ENCODE data around the gene CTCFL. TPM values are rescaled to one million over a fixed set of nuclear protein-coding genes. Genes with fewer than 3 reads are reported as not detected.
A peak's percentile ranks its signal among the peaks of the same experiment; 100 is the strongest.

Gene CTCFL
- polyA plus RNA-seq, 6 donors from 2014 or later = not detected

DNA sequence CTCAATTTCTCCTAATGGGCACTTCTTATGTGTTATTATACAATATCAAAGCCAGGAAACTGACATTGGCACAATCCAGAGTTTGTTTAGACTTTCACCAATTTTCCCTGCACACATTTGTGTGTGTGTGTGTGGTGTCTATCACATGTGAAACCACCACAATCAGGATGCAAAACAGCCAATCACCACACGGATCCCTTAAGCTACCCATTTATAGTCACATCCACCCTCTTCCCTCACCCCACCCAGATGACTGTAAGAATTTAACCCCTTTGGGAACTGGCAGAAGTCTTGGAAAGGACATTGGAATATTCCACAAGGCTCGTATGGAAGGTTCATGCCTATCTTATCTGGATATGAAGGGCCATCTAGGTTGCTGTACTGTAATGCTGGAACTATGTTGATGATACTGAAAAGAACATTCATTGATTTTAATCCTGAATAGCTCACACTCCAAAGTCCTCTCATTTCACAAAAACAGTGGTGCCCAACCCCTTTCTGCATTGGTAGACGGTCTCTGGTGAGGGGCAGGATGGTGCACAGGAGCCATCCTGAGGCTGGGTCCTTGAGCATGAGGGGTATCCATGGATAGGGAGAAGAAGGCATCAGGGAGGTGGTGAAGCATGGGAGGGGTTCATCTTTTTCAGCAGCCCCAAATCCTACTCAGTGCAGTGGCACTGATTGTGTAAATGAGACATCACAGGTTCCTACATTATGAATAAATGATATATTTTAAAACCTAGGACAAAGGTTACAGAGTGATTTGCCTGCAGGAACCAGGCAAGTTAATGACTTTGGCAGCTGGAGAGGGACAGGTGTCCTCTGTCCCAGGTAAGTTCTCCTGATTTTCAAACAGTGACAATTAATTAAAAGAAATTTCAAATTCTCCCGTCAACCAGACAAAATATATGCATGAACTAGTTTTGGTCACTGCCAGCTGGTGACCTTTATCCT is 12.1 kb upstream of the CTCFL start:
- H3K27ac Mint-ChIP-seq = peak overlapping the region in 1 of 6 donors; percentile 82
- peaks cover 3 to 7% (median 4%) of the 10 kb centered on the region in 7 donors for H3K9me3 Mint-ChIP-seq
- ATAC-seq (ENCODE audit: low read depth in 2 of 2) (no peak), DNase-seq (no peak)
- peaks cover 0 to 8% of the 10 kb centered on the region in 2 donors for H3K36me3 Mint-ChIP-seq
- peaks cover 26 to 82% (median 46%) of the 10 kb centered on the region in 3 donors for H3K27me3 Mint-ChIP-seq
- H3K4me3 Mint-ChIP-seq = no peak overlapping the region
- no peaks in the 10 kb centered on the region for H3K4me1 Mint-ChIP-seq

DNA sequence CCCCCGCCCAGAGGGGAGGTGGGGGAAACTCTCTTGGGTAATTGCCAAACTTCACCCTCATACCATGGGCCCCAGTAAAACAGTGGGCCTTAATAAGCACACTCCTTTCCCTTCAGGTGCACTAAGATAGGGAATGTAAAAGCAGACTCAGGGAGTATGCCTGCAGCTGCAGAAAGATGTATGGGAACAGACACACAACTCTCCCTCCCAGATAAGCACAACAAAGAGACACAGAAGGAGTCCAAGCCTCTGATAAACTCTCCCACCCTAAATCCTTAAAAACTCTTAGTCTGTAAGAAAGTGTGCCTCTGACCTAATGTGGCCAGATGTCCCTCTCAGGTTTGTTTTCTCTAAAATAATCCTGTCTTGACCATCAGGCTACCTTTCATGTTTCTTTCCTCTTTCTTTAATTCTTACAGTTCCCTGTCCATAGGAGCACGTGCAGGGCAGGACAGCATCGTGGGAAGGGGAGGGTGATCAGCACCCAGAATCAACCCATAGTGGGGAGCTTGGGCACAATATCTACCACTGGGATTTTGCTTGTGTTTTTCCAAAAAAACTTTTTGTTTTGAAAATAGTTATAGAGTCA is 11.3 kb upstream of the CTCFL start:
- Mint-ChIP-seq H3K27me3 (peaks cover 26 to 82% (median 45%) of the 10 kb centered on the region in 3 donors), H3K4me3 (no peak overlapping the region), H3K27ac (peak overlapping the region in 1 of 6 donors; percentile 4), H3K9me3 (peaks cover 3 to 7% (median 4%) of the 10 kb centered on the region in 7 donors), H3K36me3 (peaks cover 0 to 8% of the 10 kb centered on the region in 2 donors), H3K4me1 (no peaks in the 10 kb centered on the region)
- DNase-seq (no peak), ATAC-seq (ENCODE audit: low read depth in 2 of 2) (no peak)

DNA sequence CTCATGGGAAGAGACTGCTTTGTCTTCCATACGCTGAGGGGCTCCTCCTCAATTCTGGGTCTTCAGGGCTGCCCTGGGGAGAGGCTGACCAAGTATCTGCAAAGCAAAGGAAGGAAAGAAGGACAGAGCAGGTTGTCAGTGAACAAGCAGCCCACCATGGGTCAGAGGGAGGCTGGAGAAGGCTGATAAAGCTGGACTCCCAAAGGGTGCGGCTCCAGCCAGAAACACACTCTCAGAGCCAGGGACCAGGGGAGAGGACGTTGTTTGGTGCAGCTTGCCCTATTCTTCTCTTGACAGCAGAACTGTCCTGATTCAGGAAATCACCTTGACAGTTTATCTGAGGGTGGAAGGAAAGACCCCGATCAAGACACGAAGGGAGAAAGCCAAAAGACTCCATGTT is 10.4 kb upstream of the CTCFL start:
- ATAC-seq (ENCODE audit: low read depth in 2 of 2) (no peak), DNase-seq (no peak)
- H3K27ac Mint-ChIP-seq = no peak overlapping the region
- peaks cover 3 to 7% (median 4%) of the 10 kb centered on the region in 7 donors for H3K9me3 Mint-ChIP-seq
- H3K27me3 Mint-ChIP-seq = peaks cover 26 to 74% (median 36%) of the 10 kb centered on the region in 3 donors
- no peak overlapping the region for H3K4me3 Mint-ChIP-seq
- H3K36me3 Mint-ChIP-seq = peaks cover 0 to 8% of the 10 kb centered on the region in 2 donors
- no peaks in the 10 kb centered on the region for H3K4me1 Mint-ChIP-seq

DNA sequence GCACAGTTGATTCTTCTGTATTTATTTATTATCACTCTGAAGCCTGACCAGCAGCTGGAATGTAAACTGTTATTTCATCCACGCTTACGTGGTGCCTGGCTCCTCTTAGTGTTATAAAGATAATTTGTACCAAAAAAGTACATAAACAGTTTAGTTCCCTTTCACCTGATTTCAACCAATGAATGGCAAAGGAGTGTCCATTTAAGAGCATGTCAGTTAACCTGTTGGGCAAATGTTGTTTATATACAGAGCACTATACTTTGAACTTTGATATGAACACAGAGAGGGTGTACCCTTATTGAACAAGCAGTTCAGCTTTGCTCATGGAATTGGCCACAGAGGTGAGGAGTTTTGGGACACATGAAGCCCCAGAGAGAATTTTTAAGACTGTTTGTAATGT is 7.2 kb upstream of the CTCFL start:
- DNase-seq (no peak), ATAC-seq (ENCODE audit: low read depth in 2 of 2) (no peak)
- Mint-ChIP-seq H3K27ac (no peak overlapping the region), H3K4me1 (no peaks in the 10 kb centered on the region), H3K27me3 (peaks cover 25 to 50% (median 28%) of the 10 kb centered on the region in 3 donors), H3K4me3 (no peak overlapping the region), H3K9me3 (peaks cover 0 to 3% (median 0%) of the 10 kb centered on the region in 7 donors), H3K36me3 (no peaks in the 10 kb centered on the region)

DNA sequence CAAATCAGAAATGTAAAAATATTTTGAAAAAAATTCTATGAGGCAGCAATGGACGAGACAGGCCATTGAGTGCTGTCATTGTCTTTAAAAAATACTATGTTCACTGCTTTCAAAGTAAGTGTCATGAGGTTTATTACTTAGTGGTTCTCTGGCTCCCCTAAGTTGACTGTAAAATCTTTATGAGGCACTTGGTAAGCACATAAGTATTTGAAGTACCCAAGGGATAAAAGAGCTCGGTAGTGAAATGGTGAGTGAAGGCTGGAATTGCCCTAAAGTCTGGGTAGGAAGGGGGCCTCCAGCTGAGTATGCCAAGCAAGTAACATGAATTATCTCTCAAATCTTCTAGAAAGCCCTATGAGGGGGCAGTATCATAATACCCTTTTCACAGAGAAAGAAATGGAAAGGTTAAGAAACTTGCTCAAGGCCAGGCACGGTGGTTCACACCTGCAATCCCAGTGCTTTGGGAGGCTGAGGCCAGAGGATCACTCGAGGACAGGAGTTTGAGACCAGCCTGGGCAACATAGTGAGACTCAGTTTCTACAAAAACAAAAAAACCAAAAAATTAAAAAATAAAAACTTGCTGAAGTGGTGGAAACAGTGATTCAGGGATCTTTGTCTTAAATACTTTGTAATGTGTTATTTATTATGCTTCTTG is 5.5 kb upstream of the CTCFL start:
- no peak for ATAC-seq (ENCODE audit: low read depth in 2 of 2)
- peaks cover 0 to 3% (median 0%) of the 10 kb centered on the region in 7 donors for H3K9me3 Mint-ChIP-seq
- H3K27me3 Mint-ChIP-seq = peaks cover 15 to 40% (median 22%) of the 10 kb centered on the region in 3 donors
- no peak overlapping the region for H3K27ac Mint-ChIP-seq
- H3K4me1 Mint-ChIP-seq = no peaks in the 10 kb centered on the region
- peak overlapping the region in 1 of 8 donors; percentile 2 for H3K4me3 Mint-ChIP-seq
- H3K36me3 Mint-ChIP-seq = no peaks in the 10 kb centered on the region
- DNase-seq = no peak

DNA sequence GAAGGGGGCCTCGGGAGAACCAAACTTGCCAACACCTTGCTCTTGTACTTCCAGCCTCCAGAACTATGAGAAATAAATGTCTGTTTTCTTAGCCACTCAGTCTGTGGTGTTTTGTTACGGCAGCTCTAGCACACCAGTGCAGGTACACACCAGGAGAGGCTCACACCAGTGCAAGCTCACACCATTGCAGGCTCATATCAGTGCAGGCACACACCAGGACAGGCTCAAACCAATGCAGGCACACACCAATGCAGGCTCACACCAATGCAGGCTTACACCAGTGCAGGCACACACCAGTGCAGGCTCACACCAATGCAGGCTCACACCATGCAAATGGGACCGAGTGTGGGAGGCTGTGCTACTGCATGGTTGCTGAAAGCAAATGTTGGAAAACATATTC is 4.9 kb upstream of the CTCFL start:
- Mint-ChIP-seq H3K4me3 (no peak overlapping the region), H3K27ac (no peak overlapping the region)
- ATAC-seq (ENCODE audit: low read depth in 2 of 2) = no peak

DNA sequence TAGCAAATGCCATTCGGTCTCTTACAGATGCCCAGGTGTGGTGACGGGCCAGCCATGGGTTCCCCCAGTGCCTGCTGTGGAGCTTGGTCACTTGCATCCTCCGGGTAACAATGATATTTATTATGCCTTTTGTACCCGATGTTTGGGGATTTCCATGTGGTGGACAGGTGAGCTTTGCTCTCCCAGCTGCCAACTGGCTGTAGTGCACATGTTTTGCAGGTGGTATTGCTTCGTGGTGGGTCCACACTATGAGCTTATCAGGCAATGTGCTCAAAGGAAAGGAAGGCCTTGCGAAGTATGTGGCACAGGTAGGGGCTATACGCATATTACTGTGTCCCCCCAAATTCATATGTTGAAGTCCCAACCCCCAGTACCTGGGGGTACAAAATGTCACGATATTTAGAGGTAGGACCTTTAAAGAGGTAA is 4.2 kb upstream of the CTCFL start:
- Mint-ChIP-seq H3K4me1 (no peaks in the 10 kb centered on the region), H3K27ac (no peak overlapping the region), H3K9me3 (peaks cover 0 to 3% (median 0%) of the 10 kb centered on the region in 7 donors), H3K4me3 (no peak overlapping the region), H3K27me3 (peaks cover 13 to 28% (median 17%) of the 10 kb centered on the region in 3 donors), H3K36me3 (no peaks in the 10 kb centered on the region)
- DNase-seq (no peak), ATAC-seq (ENCODE audit: low read depth in 2 of 2) (no peak)

More for the DNA sequence above, 4.9 kb upstream of the CTCFL start:
- Mint-ChIP-seq H3K36me3 (no peaks in the 10 kb centered on the region), H3K4me1 (no peaks in the 10 kb centered on the region), H3K27me3 (peaks cover 13 to 34% (median 17%) of the 10 kb centered on the region in 3 donors), H3K9me3 (peaks cover 0 to 3% (median 0%) of the 10 kb centered on the region in 7 donors)
- DNase-seq = no peak

DNA sequence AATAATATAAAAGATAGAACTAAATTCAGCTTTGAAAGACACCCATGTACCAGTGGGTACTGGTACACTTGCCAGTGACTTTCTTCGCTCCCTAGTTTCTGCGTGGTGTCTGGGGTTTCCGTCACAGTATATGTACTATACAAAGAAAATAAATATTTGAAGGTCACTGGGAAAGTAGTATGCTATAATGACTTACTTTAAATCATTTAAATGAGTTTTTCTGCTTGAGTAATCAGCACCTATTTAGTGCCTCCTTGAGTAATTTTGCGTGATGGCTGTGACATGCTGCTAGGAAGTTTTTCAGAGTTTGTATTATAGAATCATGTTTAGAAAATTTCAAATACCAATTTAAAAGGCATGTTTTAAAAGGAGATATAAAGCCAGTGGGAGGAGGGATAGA is 3.2 kb upstream of the CTCFL start:
- DNase-seq (no peak), ATAC-seq (ENCODE audit: low read depth in 2 of 2) (no peak)
- H3K9me3 Mint-ChIP-seq = peaks cover 0 to 3% (median 0%) of the 10 kb centered on the region in 7 donors
- no peaks in the 10 kb centered on the region for H3K4me1 Mint-ChIP-seq
- H3K27me3 Mint-ChIP-seq = peaks cover 6 to 23% (median 7%) of the 10 kb centered on the region in 3 donors
- no peaks in the 10 kb centered on the region for H3K36me3 Mint-ChIP-seq
- H3K4me3 Mint-ChIP-seq = no peak overlapping the region
- H3K27ac Mint-ChIP-seq = no peak overlapping the region

DNA sequence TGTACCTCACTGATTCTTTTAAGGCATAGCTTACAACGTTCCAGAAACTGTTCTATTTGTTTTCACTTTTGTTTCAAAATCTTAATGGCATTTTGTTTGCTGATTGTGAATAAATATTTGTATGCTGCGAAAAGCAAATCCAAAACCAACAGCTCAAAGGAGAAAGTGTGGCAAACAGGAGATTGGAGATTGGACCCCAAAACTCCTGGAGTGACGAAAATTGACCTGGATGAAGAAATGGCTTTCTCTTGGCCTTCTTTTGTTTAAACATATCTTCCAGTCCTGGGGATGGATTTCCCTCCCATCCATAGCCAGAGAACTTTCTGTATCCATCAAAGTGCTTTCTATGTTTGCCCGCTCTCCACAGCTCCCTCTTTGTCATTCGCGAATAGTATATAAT is 2.8 kb upstream of the CTCFL start:
- Mint-ChIP-seq H3K4me3 (no peak overlapping the region), H3K27ac (no peak overlapping the region), H3K27me3 (peaks cover 3 to 19% (median 6%) of the 10 kb centered on the region in 3 donors), H3K4me1 (no peaks in the 10 kb centered on the region), H3K9me3 (peaks cover 0 to under 1% (median 0%) of the 10 kb centered on the region in 7 donors), H3K36me3 (no peaks in the 10 kb centered on the region)
- DNase-seq (no peak), ATAC-seq (ENCODE audit: low read depth in 2 of 2) (no peak)

DNA sequence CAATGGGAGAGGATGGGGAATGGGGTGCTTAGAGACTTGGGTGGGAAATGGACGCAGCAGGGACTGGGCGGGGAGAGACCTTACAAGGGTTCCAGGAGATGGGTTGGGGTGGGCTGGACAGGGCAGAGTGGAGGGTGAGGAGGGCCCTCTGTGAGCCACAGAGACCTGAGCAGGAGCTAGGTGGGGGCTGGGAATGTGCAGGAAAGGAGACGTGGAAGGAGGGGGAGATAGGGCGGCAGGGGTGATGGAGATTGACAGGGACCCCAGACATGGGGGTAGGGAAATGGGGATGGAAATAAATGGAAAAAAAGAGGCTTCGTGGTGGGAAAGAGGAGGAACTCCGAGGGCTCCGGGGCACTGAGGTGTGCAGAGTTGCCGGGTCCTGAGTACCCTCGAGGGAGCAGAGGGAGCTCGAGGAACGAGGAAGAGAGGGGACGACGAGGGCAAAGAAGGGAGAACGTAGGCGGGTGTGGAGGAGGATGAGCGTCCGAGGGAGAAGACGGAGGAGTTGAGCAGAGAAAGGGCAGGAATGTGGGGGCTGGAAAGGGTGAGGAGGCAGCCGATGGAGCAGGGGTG is 2.0 kb upstream of the CTCFL start:
- Mint-ChIP-seq H3K36me3 (no peaks in the 10 kb centered on the region), H3K27me3 (peaks cover 0 to 13% (median 6%) of the 10 kb centered on the region in 3 donors), H3K9me3 (no peaks in the 10 kb centered on the region), H3K4me3 (no peak overlapping the region), H3K4me1 (no peaks in the 10 kb centered on the region), H3K27ac (peak overlapping the region in 1 of 6 donors; percentile 27)
- ATAC-seq (ENCODE audit: low read depth in 2 of 2) (no peak), DNase-seq (no peak)

DNA sequence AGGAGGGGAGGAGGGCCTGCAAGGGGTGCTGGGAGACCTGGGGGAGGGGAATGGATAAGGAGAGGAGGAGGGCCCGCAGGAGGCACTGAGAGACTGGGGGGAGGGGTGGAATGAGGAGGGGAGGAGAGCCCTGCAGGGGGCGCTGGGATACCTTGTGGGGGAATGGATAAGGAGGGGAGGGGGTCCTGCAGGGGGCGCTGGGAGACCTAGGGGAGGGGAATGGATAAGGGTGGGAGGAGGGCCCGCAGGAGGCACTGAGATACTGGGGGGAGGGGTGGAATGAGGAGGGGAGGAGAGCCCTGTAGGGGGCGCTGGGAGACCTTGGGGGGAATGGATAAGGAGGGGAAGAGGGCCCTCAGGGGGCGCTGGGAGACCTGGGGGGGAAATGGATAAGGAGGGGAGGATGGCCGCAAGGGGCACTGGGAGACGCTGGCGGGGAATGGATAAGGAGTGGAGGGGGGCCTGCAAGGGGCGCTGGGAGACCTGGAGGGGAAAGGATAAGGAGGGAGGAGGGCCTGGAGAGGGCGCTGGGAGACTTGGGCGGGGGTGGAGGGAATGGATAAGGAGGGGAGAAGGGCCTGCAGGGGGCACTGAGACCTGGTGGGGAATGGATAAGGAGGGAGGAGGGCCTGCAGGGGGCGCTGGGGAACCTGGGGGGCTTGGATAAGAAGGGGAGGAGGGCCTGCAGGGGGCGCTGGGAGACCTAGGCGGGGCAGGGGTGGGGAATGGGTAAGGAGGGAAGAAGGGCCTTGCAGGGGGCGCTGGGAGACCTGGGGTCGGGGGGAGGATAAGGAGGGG is 1.3 kb upstream of the CTCFL start:
- H3K27me3 Mint-ChIP-seq = peaks cover 0 to 13% (median 6%) of the 10 kb centered on the region in 3 donors
- H3K4me3 Mint-ChIP-seq = no peak overlapping the region
- no peaks in the 10 kb centered on the region for H3K9me3 Mint-ChIP-seq
- no peak for ATAC-seq (ENCODE audit: low read depth in 2 of 2)
- no peaks in the 10 kb centered on the region for H3K36me3 Mint-ChIP-seq
- no peak overlapping the region for H3K27ac Mint-ChIP-seq
- no peak for DNase-seq
- no peaks in the 10 kb centered on the region for H3K4me1 Mint-ChIP-seq

DNA sequence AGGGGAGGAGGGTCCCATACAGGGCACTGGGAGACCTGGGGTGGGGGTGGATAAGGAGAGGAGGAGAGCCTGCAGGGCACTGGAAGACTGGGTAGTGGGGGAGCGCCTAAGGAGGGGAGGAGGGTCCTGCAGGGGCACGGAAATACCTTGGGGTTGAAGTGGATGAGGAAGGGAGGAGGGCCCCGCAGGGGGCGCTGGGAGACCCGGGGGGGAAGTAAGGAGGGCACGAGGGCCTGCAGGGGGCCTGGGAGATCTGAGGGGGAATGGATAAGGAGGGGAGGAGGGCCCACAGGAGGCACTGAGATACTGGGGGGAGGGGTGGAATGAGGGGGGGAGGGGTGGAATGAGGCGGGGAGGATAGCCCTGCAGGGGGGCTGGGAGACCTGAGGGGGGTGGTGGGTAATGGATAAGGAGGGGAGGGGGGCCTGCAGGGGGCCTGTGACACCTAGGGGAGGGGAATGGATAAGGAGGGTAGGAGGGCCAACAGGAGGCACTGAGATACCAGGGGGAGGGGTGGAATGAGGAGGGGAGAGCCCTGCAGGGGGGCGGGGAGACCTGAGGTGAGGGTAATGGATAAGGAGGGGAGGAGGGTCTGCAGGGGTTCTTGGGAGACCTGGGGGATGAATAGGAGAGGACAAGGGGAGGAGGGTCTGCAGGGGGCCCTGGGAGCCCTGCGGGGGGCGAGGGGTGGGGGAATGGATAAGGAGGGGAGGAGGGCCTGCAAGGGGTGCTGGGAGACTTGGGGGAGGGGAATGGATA is 567 bp upstream of the CTCFL start:
- Mint-ChIP-seq H3K36me3 (no peaks in the 10 kb centered on the region), H3K9me3 (no peaks in the 10 kb centered on the region), H3K27me3 (peaks cover 0 to 13% (median 6%) of the 10 kb centered on the region in 3 donors), H3K4me3 (no peak overlapping the region), H3K4me1 (no peaks in the 10 kb centered on the region), H3K27ac (no peak overlapping the region)
- ATAC-seq (ENCODE audit: low read depth in 2 of 2) (no peak), DNase-seq (no peak)

Data from naive B cell (primary cell).